ENCODE data around the gene GAMT.

Gene GAMT

DNA sequence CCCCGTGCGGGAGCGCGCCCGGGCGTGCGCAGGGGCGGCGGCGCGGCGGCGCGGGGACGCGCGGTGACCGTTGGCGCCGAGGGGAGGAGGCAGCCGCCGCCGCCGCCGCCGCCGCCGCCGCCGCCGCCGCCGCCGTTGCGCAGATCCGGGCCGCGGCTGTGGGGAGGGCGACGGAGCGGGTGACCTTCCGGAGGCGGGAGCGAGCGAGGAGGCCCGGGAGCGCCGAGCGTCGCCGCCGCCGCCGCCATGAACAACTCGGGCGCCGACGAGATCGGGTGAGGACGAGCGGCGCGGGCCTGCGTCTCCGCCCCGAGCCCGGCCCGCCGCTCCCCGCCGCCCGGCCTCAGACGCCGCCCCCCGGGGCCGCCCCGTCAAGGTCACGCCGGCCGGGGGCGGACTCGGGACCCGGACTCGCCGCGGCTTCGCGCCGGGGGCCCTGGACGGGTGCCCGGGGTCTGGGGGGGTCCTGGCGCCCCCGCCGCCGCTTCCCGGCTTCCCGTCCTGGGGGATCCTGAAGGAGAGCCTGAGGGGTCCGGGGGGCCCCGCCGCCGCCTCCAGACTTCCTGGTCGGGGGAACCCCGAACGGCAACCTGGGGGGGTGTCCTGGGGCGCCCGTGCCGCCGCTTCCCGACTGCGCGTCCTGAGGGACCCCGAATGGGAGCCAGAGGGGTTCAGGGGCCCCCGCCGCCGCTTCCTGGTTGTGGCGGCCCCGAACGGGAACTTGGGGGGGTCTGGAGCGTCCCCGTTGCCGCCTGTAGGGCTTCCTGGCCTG, 6.4 kb upstream of the GAMT start, which contains the start of gene DAZAP1:
Gene DAZAP1 (plus strand): TSS at position 59 of the 772 bp plus-strand sequence. CDS start 188 bp downstream, at position 247.
- H3K27me3 ChIP-seq (ENCODE audit: insufficient read depth, low read depth, severe bottlenecking): no peaks in the 10 kb centered on the region
- H3K9me3 ChIP-seq (ENCODE audit: severe bottlenecking): no peaks in the 10 kb centered on the region
- H3K36me3 ChIP-seq: peaks cover 47% of the 10 kb centered on the region
- DNase-seq: no peak
- H3K27ac ChIP-seq: peak within 1 kb of the TSS; percentile 96
- H3K4me3 ChIP-seq (ENCODE audit: low read depth, low read length): peak within 1 kb of the TSS; percentile 74
- no peak for TF ChIP-seq CTCF (IDR thresholded peaks at IDR 0.05; ENCODE audit: low read depth, low read length)

DNA sequence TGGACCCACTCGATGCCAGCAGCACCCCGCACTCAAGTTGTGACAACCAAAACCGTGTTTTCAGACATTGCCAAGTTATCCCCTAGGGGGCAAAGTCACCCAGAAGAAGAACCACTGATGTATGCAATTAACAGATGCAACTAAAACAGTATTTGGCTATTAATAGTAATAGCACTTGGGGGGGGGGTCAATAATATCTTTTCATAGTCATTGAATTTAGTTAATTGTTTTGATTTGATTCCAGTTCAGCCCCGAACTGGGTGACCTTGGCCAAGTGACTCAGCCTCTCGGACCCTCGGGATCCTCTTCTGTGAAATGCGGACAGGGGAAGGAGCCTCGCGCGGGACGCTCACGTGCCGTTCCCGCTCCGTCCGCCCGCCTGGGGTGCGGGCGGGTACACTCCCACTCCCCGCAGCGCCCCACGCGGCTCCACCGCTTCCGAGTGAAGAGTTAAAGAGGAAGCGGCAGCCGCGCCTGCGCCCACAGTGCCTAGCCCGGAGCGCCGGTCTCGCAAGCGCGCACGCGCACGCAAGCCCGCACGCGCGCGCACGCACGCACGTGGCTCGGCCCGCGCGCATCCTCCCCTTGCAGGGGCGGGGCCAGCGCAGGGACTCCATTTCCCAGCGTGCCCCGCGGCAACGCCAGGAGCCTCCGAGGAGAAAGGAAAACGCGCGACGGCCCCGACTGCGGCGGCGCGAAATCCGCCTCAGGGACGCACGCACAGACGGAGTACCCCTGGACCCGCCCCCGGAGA, 5.6 kb upstream of the GAMT start:
- Histone ChIP-seq H3K27me3 (ENCODE audit: insufficient read depth, low read depth, severe bottlenecking) (no peaks in the 10 kb centered on the region), H3K36me3 (peaks cover 39% of the 10 kb centered on the region), H3K27ac (peak overlapping the region; percentile 77), H3K4me3 (ENCODE audit: low read depth, low read length) (peak overlapping the region; percentile 70), H3K9me3 (ENCODE audit: severe bottlenecking) (no peaks in the 10 kb centered on the region)
- peak; percentile 55 for TF ChIP-seq CTCF (IDR thresholded peaks at IDR 0.05; ENCODE audit: low read depth, low read length)
- DNase-seq: peak; percentile 98

DNA sequence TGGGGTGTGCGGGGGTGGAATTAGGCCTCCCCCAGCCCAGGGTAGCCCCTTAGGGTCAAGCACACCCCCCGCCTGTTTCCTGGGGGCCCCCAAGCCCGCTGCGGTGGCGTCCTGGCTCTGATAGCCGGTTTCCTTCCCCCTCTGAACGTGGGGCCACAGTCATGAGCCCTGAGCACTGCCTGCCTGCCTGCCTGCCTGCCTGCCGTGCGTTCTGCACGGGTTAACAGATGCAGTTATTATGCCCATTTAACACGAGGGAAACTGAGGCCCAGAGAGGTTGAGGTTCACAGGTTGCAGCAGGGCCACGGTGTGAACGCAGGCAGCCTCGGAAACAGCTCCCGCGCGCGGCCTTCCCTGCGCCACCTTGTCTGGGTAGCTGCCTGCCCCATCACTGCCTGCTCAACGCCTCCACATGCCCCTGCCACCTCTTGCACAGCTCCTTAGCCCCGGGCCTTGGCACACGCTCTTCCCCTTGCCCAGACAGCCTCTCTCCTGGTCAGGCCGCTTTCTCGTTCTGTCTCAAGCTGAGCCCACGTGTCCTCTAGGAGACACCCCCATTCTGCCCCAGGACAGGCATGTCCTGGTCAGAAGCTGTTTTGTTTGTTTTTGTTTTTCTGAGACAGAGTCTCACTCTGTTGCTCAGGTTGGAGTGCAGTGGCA, 1.2 kb upstream of the GAMT start:
- H3K36me3 ChIP-seq: peaks cover 24% of the 10 kb centered on the region
- DNase-seq: no peak
- TF ChIP-seq CTCF (IDR thresholded peaks at IDR 0.05; ENCODE audit: low read depth, low read length): no peak
- no peak overlapping the region for H3K27ac ChIP-seq
- no peak overlapping the region for H3K4me3 ChIP-seq (ENCODE audit: low read depth, low read length)
- no peaks in the 10 kb centered on the region for H3K27me3 ChIP-seq (ENCODE audit: insufficient read depth, low read depth, severe bottlenecking)
- no peaks in the 10 kb centered on the region for H3K9me3 ChIP-seq (ENCODE audit: severe bottlenecking)

GRCh38 chr19:1401889-1402217, 511 bp upstream of the GAMT start:
- H3K9me3 ChIP-seq (ENCODE audit: severe bottlenecking): no peaks in the 10 kb centered on the region
- no peak for DNase-seq
- TF ChIP-seq CTCF (IDR thresholded peaks at IDR 0.05; ENCODE audit: low read depth, low read length): no peak
- peaks cover 30% of the 10 kb centered on the region for H3K36me3 ChIP-seq
- peak overlapping the region; percentile 94 for H3K4me3 ChIP-seq (ENCODE audit: low read depth, low read length)
- peak overlapping the region; percentile 84 for H3K27ac ChIP-seq
- no peaks in the 10 kb centered on the region for H3K27me3 ChIP-seq (ENCODE audit: insufficient read depth, low read depth, severe bottlenecking)

GRCh38 chr19:1400281-1401137, 833 bp downstream of the GAMT start:
- TF ChIP-seq CTCF (IDR thresholded peaks at IDR 0.05; ENCODE audit: low read depth, low read length): no peak
- Histone ChIP-seq H3K9me3 (ENCODE audit: severe bottlenecking) (no peaks in the 10 kb centered on the region), H3K27me3 (ENCODE audit: insufficient read depth, low read depth, severe bottlenecking) (no peaks in the 10 kb centered on the region), H3K4me3 (ENCODE audit: low read depth, low read length) (peak overlapping the region; percentile 94), H3K36me3 (peaks cover 32% of the 10 kb centered on the region), H3K27ac (peak overlapping the region; percentile 84)
- DNase-seq: peak; percentile 78

All from WERI-Rb-1 (cell line).